Caco-2 (cell line): ENCODE data around the gene PDE10A. TPM values are rescaled to one million over a fixed set of nuclear protein-coding genes. Genes with fewer than 3 reads are reported as not detected.

Experiments used
- BruUV-seq: library from RNA; stranded (reverse); fragments of 400-500 nt; replicated peaks from 2 replicates; lab custom pipeline; 2021; lab: Mats Ljungman, UMichigan
- CTCF ChIA-PET: fragments of 300-600 bp; sonication (Branson Sonifier 250); formaldehyde crosslinking; loops from one replicate; lab custom pipeline; 2022; ENCODE audit warnings: antibody characterized with exemption; lab: Charles Lee
- POLR2A ChIA-PET: fragments of 300-600 bp; sonication (Branson Sonifier 250); formaldehyde crosslinking; loops from one replicate; lab custom pipeline; 2022; ENCODE audit warnings: antibody characterized with exemption; lab: Charles Lee
- DNase-seq, 2 experiments: peaks; one replicate each; pipeline versions ENCODE4 v3.0.0 to v3.0.0-alpha.2; 2020 to 2022
- H3K27me3 ChIP-seq: replicated peaks from 2 replicates; pipeline ENCODE4 v1.6.0; 2011; ENCODE audit warnings: low read length; ENCODE audit not compliant: control insufficient read depth, insufficient read depth
- H3K36me3 ChIP-seq: 2 replicates; pipeline ENCODE4 v1.5.1; 2011; ENCODE audit warnings: low read length; ENCODE audit not compliant: control insufficient read depth, insufficient read depth
- H3K4me1 ChIP-seq: fragments of 250-450 bp; sonication (Bioruptor Pico); 2 replicates; pipeline ENCODE4 v1.5.1; 2020; ENCODE audit warnings: mild to moderate bottlenecking
- H3K4me3 ChIP-seq: 2 replicates; pipeline ENCODE4 v1.5.1; 2011; ENCODE audit warnings: low read depth, mild to moderate bottlenecking, control low read depth, low read length
- H3K9me3 ChIP-seq: fragments of 250-450 bp; sonication (Bioruptor Pico); 2 replicates; pipeline ENCODE4 v1.5.1; 2020; ENCODE audit warnings: mild to moderate bottlenecking, moderate library complexity
- H3K27ac Mint-ChIP-seq: one replicate; pipeline ENCODE4 v1.8.0; 2022; ENCODE audit warnings: mixed read lengths; ENCODE audit not compliant: unreplicated experiment
- H3K27me3 Mint-ChIP-seq: one replicate; pipeline ENCODE4 v1.8.0; 2022; ENCODE audit warnings: mixed read lengths; ENCODE audit not compliant: insufficient read depth, unreplicated experiment
- H3K36me3 Mint-ChIP-seq: one replicate; pipeline ENCODE4 v1.8.0; 2022; ENCODE audit warnings: mild to moderate bottlenecking, mixed read lengths; ENCODE audit not compliant: insufficient read depth, unreplicated experiment
- H3K4me1 Mint-ChIP-seq: one replicate; pipeline ENCODE4 v1.8.0; 2022; ENCODE audit warnings: low read depth, mixed read lengths; ENCODE audit not compliant: unreplicated experiment
- H3K4me3 Mint-ChIP-seq: one replicate; pipeline ENCODE4 v1.8.0; 2022; ENCODE audit warnings: mild to moderate bottlenecking, moderate library complexity, mixed read lengths; ENCODE audit not compliant: unreplicated experiment
- H3K9me3 Mint-ChIP-seq: one replicate; pipeline ENCODE4 v1.8.0; 2022; ENCODE audit warnings: mixed read lengths; ENCODE audit not compliant: unreplicated experiment
- CTCF ChIP-seq, 2 experiments: fragments of 200-600 bp in 1 of 2; IDR thresholded peaks; 1 replicate in 1 of 2; 2 replicates in 1 of 2; pipeline versions ENCODE4 v1.5.1 to v1.8.0; 2011 to 2022; ENCODE audit warnings: antibody characterized with exemption in 1 of 2, control low read depth in 1 of 2, inconsistent platforms in 1 of 2, low read depth in 1 of 2, low read length in 1 of 2, mild to moderate bottlenecking in 1 of 2, moderate library complexity in 1 of 2; ENCODE audit not compliant: insufficient read depth in 1 of 2, severe bottlenecking in 1 of 2, unreplicated experiment in 1 of 2
- intact Hi-C: fragments of 100-400 bp; cut with micrococcal nuclease; formaldehyde crosslinking; loops from one replicate; pipeline ENCODE4 v1.10.0; 2022; ENCODE audit not compliant: unreplicated experiment
- total RNA-seq: library from RNA; stranded (reverse); gene quantifications from 2 replicates; pipeline ENCODE4 v1.2.3, GENCODE V29; 2022

The PDE10A gene
- total RNA-seq, 1 experiment from 2014 or later: 3.4 TPM

- Mint-ChIP-seq H3K9me3 (no peaks in the 10 kb centered on the region), H3K4me3 (peak overlapping the region; percentile 42), H3K27me3 (no peaks in the 10 kb centered on the region), H3K4me1 (peaks cover 8% of the 10 kb centered on the region), H3K27ac (no peak overlapping the region), H3K36me3 (no peaks in the 10 kb centered on the region)
- DNase-seq: no peak
- H3K36me3 ChIP-seq: no peaks in the 10 kb centered on the region
- POLR2A ChIA-PET: no interaction called here
- no TSS peak for BruUV-seq
- intact Hi-C loops: loop anchor here (1.0 to 10.0 kb wide), 3 partner anchors 130 to 224 kb away; no protein-coding TSS in a partner anchor
- no peak overlapping the region for H3K4me3 ChIP-seq
- H3K4me1 ChIP-seq: peaks cover 15% of the 10 kb centered on the region; the same call in 1 of the 2 replicates
- CTCF ChIA-PET: no interaction called here
- no peak for TF ChIP-seq CTCF (IDR thresholded peaks at IDR 0.05; ENCODE audit: insufficient read depth in 1 of 2, low read depth in 1 of 2, low read length in 1 of 2, severe bottlenecking in 1 of 2, unreplicated experiment in 1 of 2)
- no peaks in the 10 kb centered on the region for H3K9me3 ChIP-seq
- H3K27me3 ChIP-seq: peaks cover 1% of the 10 kb centered on the region; the same call in 1 of the 2 replicates
Measured at GRCh38 chr6:165630544-165630953, 32.5 kb downstream of the PDE10A start.

GRCh38 chr6:165628955-165629354, 34.1 kb downstream of the PDE10A start:
- no peak for DNase-seq
- peaks cover 4% of the 10 kb centered on the region for H3K36me3 Mint-ChIP-seq
- no peaks in the 10 kb centered on the region for H3K9me3 Mint-ChIP-seq
- H3K27me3 Mint-ChIP-seq: no peaks in the 10 kb centered on the region
- Histone ChIP-seq H3K27me3 (no peaks in the 10 kb centered on the region), H3K9me3 (no peaks in the 10 kb centered on the region), H3K4me1 (peaks cover 10% of the 10 kb centered on the region; the same call in 1 of the 2 replicates), H3K4me3 (no peak overlapping the region), H3K36me3 (no peaks in the 10 kb centered on the region)
- TF ChIP-seq CTCF (IDR thresholded peaks at IDR 0.05; ENCODE audit: insufficient read depth in 1 of 2, low read depth in 1 of 2, low read length in 1 of 2, severe bottlenecking in 1 of 2, unreplicated experiment in 1 of 2): no peak
- BruUV-seq: no TSS peak
- intact Hi-C loops: no loop called here
- no peak overlapping the region for H3K4me3 Mint-ChIP-seq
- no peaks in the 10 kb centered on the region for H3K4me1 Mint-ChIP-seq
- CTCF ChIA-PET: no interaction called here
- H3K27ac Mint-ChIP-seq: no peak overlapping the region
- POLR2A ChIA-PET: no interaction called here

DNA sequence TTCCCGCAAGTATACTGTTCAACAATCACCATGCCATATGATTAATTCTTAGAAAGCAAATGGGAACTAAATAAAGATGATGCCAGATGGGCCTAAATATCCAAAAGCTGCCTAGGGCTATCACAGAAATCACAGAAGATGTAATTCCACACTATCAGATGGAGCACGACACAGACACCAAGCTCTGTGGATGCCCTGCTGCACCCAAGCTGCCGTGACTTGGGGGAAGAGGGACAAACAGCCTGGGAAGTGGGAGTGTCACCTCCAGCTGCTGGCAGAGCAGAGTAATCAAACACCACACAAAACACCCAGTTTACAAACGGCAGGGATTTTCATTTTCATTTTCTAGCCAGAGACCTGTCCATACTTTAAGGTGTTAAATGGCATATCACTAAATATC, 35.7 kb downstream of the PDE10A start:
- Mint-ChIP-seq H3K4me3 (no peak overlapping the region), H3K36me3 (peaks cover 4% of the 10 kb centered on the region), H3K9me3 (no peaks in the 10 kb centered on the region), H3K27me3 (no peaks in the 10 kb centered on the region), H3K27ac (no peak overlapping the region), H3K4me1 (no peaks in the 10 kb centered on the region)
- Histone ChIP-seq H3K27me3 (no peaks in the 10 kb centered on the region), H3K36me3 (no peaks in the 10 kb centered on the region), H3K4me3 (no peak overlapping the region), H3K9me3 (no peaks in the 10 kb centered on the region), H3K4me1 (peaks cover 10% of the 10 kb centered on the region; the same call in 1 of the 2 replicates)
- ChIA-PET POLR2A (no interaction called here), CTCF (no interaction called here)
- DNase-seq: no peak
- no TSS peak for BruUV-seq
- intact Hi-C loops: no loop called here
- no peak for TF ChIP-seq CTCF (IDR thresholded peaks at IDR 0.05; ENCODE audit: insufficient read depth in 1 of 2, low read depth in 1 of 2, low read length in 1 of 2, severe bottlenecking in 1 of 2, unreplicated experiment in 1 of 2)
